ENCODE measurements around the gene GRK6.
A peak's percentile ranks its signal among the peaks of the same experiment; 100 is the strongest.

The GRK6 gene

DNA sequence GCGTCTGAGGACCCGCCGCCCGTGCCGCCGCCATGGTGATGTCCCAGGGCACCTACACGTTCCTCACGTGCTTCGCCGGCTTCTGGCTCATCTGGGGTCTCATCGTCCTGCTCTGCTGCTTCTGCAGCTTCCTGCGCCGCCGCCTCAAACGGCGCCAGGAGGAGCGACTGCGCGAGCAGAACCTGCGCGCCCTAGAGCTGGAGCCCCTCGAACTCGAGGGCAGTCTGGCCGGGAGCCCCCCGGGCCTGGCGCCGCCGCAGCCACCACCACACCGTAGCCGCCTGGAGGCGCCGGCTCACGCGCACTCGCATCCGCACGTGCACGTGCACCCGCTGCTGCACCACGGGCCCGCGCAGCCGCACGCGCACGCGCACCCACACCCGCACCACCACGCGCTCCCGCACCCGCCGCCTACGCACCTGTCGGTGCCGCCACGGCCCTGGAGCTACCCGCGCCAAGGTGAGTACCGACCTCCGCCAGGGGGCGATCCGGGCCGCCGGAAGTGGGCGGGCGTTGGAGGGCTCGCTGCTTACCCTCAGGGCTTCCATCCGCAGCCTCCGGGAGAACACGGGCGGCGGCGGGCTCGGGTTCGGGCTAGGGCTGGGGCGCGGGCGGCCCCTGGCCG, 28.7 kb downstream of the GRK6 start:
- DNase-seq, result peak; percentile 97 to 98

DNA sequence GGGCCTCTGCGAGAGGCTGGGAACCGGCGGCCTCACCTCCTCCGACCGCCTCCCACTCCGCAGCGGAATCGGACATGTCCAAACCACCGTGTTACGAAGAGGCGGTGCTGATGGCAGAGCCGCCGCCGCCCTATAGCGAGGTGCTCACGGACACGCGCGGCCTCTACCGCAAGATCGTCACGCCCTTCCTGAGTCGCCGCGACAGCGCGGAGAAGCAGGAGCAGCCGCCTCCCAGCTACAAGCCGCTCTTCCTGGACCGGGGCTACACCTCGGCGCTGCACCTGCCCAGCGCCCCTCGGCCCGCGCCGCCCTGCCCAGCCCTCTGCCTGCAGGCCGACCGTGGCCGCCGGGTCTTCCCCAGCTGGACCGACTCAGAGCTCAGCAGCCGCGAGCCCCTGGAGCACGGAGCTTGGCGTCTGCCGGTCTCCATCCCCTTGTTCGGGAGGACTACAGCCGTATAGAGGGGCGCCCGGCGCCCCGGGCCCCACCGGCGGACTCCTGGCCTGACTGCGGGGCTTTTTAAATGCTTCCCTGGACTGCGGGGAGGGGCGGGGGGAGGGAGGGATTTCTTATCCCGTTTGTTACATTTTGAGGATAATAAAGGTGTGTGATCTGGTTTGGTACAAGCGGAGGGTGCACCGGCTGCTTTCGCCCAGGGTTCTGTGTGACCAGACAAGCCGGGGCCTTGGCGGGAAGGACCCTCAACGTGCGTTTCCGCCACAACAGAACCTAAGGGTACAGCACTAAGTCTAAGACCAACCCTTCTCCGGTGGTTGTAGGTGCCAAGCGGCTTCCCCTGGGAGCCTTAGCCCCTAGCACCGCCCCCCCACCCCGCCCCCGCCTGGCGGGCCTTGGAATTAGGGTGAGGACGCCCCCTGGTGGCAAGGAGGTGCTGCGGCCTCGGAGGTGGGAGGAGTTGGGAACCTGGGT, 29.4 kb downstream of the GRK6 start:
- peak; percentile 98 to 99 for DNase-seq

DNA sequence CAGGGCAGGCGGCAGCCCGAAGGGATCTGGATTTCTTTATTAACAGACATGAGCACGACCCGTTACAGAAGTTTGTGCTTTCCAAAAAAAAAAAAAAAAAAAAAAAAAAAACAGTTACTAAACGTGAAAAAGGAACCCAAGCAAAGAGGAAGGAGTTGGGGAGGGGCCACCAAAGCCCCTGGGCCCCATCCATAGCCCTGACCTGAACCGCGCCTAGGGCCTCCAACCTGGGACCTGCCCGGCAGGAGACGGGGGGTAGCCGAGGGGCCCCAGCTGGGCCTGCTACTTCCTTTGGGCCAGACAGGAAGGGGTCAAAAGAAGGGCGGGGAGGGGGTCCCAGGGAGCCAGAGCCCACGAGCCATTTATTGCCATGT, 30.1 kb downstream of the GRK6 start:
- DNase-seq, result no peak

DNA sequence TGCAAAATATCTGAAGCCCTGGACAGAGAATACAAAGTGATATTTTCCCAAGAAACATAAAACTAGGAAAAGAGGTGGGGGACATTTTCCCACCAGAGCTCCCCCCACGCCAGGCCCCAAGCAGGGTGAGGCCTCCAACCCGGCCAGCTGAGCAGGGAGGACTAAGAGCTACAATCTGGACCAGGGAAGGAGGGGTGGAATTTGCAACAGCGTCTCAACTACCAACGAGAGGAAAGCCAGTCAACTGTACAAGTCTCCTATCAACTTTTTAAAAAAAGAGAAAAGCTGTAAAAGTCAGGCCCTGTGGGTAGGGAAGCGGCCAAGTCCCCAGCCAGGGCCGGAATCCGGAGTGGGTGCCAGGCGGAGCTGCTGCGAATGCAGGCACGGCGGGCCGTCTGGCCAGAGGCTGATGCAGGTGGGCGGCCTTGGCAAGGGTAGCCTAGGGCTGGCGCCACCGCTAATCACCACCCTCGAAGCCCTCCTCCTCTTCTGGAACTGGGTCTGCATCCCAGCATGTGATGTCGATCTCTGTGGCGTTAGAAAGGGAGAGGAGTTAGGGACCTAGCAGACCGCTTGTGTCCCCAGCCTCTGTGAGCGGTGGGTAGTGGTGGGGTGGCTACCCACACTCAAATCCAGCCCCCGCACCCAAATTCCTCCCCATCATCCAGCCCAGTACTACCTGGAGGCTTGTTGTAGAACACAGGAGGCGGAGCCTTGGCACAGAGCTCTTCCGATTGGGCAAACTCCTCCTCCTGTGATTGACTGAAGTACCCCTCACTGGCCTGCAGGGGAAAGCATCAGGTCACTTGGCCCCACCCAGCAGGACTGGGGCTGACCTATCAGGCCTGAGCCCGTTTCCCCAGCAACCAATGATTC, 30.7 kb downstream of the GRK6 start:
- peak; percentile 75 to 80 for DNase-seq

DNA sequence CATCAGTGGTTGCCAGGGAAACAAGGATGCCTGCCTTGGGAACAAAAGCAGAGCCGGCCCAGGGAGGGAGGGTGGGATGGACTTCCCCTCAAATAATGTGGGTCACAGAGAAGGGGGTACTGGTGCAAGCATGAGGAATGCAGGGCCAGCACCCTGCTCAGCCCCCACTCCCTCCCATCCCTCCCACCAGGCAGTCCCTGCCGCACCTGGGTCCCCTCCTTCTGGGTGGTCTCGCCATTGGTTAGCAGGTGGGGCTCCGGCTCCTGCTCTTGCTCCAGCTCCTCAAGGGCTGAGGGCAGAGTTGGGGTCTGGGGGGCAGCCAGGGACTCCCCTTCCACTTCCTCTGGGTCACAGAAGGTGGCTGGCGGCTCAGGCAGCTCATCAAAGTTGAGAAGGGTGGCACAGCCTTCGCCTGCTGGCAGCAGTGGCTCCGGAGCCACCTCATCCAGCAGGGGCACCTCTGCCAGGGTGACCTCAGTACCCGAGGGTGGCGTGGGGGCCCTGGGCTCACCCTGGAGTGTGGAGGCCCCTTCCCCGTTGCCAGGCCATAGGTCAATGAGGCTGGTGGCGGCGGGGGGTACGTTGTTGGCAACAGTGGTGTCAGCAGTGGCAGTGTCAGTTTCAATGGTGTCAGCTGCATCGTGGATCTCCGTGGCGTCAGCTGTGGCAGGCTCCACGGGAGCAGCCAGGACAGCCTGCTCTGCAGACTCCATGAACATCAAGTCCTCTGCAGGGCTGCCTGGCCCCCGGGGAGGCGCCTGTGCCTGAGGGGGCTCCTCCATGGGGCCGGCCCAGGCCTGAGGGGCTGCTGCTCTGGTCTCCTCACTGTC, 31.6 kb downstream of the GRK6 start:
- DNase-seq, result no peak

DNA sequence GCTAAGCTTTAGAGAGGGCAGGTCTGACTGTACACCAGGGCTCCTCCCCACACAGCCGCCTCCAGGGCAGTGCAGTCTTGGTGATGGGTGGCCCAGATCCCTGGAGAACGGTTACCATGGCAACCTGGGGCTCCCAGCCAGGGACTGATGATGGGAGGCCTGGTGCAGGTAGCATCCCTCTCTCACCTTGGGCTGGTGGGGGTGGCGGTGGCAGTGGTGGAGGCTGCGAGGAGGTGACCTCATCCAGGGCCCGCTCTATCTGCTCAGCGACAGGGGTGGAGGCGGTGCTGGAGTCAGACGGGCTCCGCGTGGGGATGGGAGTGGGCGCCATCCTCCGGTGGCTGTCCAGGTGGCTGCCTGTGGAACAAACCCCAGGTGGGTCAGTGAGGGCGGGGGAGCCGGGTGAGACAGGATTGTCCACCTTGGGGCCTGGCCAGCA, 32.5 kb downstream of the GRK6 start:
- no peak for DNase-seq

DNA sequence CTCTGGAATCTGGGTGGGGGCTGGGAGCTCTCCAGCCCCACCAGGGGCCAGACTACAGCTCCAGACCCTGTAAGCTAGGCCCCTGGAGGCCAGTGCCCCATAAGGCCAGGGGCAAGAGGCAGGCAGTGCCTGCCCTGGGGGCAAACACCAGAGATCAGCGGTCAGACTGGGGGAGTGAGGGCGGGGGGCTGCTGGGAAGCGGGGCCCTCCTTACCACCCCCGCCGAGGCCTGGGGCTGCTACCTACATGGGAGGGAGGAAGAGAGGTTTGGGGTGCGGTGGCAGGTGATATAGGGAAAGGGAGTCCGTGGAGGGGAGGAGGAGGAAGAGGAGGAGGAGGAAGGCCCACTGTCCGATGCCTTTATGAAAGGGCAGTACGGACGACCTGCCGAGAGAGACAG, 32.9 kb downstream of the GRK6 start:
- DNase-seq, result no peak

DNA sequence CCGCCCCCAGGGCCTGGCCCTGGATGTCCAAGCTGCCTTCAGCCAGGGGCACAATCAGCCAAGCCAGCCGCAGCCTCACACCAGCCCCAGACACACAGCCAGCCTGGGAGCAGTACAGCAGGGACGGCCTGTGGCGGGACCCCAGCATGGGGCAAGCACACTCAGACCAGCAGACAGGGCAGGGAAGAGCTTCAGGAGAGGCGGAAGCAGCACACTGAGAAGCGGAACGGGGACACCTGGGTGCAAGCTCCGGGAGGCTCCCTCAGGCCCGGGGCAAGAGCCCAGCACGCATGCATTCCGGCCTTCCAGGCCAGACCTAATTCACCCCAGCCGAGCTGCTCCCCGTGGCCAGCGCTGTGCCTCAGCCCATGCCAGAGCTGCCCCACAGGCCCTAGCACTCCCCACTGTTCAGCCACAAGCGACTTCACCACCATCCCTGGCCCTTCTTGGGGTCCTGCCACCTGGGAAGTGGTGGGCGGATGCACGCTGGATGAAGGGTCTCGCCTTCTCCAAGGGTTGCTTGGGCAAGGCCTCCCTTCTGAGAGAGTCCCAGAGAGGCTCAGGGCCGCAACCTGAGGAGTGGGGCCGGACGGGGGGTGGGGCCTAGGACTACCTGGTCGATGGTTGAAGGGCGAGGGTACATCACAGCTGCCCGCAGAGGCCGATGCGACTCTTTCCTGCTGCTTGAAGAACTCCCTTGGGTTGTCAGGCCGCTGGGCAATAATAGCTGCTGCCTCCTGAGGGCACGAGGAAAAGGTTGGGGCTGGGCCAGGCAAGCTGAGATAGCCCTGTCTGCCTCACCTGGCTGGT, 33.5 kb downstream of the GRK6 start:
- no peak for DNase-seq

DNA sequence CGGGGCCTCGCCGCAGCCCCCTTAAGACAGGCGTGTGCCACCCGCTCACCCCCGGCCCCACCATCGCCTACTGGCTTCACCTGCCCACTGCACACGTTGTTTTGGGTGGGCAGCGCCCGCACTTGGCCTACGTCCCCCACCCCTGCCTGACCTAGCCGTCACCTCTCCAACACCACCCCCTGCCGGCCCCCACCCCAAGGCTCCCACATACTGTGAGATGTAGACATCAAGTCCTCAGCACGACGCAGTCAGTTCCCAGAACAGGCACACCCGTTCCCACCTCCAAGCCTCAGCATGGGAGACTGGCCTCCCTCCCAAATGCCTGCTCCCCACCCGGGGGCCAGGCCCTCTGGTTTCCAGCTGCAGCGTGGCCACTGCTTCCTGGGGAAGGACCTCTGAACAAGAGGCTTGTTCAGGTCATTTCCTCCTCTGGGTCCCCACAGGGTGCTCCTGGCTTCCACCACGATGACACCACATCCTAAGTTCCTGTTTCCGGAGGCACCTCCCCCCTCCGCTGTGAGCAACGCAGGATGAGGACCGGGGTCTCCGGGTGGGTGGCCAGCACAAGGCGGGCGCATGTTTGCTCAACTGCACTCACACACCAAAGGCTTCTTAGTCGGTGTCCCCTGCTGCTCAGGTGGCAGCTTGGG, 35.7 kb downstream of the GRK6 start:
- no peak for DNase-seq

DNA sequence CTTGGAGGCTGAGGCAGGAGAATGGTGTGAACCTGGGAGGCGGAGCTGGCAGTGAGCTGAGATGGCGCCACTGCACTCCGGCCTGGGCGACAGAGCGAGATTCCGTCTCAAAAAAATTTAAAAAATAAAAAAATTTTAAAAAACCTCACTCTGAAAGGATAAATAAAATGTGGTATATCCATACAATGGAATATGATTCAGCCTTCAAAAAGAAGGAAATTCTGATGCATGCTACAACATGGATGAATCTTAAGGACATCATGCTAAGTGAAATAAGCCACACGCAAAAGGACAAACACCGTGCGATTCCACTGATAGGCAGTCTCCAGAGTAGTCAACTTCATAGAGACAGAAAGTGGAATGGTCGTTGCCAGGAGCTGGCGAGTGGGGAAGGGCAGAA, 38.6 kb downstream of the GRK6 start:
- DNase-seq, result no peak

DNA sequence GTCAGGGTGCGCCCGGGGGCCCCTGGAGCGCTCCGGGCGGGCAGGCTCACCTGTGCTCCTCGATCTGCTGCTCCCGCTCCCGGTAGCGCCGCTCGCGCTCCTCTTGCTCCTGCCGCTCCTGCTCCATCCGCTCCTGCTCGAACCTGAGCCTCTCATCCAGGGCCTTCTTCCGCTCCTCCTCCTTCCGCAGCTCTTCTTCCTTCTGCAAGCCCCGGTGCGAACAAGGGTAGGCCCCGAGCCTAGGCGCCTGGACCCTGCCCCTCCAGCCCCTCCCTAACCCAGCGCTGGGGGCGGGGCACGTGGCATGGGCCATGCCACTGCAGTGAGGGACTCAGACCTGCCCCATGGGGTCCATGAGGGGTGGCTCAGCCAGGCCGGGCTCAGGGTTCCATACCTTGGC, 40.4 kb downstream of the GRK6 start:
- DNase-seq, result no peak

DNA sequence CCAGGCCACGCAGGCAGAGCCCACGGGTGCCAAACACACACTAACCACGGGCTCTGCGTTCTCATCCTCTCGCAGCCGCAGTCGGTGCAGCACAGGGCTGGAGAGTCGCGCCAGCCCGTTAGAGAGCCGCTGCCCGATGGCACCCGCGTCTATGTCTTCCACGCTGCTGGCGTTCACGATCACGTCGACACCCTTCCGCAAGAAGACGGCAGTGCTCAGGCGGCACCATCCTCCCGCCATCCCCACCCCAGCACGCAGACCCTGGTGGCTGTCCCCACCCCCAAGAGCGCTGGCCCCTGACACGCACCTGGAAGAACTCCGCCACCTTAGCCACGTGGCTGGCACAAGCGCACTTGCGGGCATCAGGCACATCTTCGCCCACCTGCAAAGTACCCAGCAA, 41.0 kb downstream of the GRK6 start:
- no peak for DNase-seq

DNA sequence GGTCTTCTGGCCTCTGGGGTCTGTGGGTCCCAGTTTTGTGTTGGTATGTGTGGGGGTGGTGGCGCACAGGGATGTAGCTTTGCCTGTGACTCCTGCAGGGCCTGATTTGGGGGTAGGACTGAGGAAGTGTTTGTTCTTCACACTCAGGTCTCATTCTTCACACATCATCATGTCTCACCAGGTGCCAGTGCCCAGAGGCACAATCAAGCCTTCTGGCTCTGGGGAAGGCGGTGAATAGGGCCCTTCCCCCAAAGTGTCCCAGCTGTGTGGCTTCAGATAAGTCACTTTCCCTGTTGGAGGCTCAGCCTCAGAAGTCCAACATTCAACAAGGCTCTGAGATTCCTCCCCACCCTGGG, 41.8 kb downstream of the GRK6 start:
- DNase-seq, result no peak

DNA sequence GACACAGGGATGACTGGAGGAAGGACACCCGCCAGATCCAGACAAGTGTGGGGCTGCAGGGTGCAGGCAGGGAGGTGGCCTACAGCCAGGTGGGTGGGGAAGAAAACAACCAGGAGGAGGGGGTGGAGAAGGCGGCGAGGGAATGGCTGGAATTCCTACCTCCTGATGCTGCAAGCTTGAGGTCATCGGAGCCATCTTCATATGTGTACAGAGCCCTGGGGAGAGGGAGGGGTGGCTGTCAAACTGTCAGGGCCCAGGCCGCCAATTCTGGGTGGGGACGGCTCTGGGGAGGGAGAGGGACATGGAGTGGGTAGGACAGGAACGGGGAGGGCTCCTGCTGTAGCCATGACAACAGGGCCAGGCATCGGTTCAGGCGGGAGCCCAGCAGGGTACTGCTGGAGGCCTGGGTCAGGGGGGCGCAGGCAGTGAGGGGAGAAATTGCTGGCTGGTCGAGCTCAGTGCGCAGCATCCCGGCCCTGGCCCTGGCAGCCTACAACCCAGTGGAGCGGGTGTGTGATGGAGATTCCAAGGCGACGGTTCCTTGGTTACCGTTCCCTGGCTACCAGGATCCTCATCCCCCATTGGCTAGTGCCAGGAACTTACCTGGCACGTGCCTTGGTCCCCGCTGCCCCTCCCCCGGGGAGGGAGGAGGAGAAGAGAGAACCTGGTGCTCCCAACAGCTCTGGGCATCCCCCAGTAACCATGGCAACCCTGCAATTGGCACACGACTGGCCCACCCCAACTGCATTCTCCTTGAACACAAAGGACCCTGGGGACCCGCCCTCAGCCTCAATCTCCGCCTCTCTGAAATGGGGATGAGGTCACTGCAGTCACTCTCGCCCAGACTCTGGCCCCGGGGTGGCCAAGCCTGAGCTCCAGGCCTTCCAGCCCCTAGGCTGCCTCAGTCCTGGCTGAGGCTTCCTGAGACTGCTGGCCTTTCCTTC, 42.5 kb downstream of the GRK6 start:
- no peak for DNase-seq

DNA sequence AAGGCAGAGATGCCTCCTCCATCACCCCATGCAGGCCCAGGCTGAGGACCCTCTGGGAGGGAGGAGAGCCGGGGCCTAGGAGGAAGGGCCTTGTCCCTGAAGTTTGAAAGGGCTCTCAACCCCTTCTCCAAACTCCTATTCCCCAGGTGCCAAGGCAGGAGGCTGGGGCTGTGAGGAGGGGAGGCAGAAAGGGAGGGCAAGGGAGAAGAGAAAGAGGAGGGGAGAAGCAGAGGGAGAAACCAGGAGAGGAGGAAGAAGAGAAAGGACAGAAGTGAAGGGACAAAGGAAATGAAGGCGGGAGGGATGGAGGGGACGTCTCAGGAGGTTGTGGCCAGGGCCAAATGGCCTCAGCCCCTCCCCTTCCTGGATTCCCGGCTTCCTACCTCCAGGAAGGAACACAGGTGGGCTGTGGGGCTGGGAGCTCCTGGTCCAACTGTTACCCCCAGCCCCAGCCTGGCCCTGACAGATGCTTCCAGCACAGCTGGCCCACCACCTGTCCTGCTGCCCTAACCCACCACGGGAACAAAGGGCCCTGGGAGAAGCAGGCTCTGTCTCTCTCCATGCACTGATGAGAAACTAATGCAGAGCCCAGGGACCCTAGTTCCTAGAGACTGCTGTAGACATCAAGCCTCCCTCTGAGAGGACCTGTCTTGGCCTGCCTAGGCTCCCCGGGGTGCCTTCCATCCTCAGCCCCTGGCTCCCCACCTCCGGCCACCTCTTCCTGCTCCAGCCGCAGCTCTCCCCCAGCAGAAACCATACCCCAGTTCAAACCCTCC, 43.5 kb downstream of the GRK6 start:
- DNase-seq, result no peak

DNA sequence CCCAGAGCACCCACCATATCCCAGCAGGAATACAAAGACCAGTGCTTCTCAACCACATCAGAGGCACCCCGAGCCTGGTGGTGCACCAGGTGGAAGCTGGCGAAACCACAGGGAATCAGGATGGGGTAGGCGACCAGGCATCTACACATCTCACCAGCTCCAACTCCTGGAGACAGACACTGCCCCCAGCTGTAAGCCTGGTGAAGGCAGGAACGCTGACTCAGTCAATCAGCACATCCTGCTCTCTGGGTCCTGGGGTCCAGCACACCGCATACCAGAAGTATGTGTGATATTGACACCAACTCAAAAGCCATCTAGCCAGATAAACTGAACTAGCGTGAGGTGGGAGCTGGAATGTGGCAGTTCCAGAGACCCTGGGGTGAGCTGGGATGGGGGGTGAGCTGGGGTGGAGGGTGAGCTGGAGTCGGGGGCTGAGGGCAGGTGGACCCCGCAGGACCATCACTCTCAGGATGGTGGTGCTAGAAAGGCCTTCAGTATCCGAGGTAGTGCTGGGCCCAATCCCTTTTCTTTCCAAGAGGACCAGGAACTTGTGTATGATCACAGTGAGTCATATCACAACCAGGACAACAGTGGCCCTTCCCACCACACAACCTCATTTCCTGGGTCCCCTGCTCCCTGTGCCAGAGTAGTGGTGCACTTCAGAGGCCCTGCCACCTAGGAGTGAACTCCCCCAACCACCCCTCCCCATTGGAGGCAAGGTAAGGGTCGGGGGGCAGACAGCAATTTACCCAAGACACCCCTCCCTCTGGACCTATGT, 44.5 kb downstream of the GRK6 start:
- DNase-seq, result no peak

DNA sequence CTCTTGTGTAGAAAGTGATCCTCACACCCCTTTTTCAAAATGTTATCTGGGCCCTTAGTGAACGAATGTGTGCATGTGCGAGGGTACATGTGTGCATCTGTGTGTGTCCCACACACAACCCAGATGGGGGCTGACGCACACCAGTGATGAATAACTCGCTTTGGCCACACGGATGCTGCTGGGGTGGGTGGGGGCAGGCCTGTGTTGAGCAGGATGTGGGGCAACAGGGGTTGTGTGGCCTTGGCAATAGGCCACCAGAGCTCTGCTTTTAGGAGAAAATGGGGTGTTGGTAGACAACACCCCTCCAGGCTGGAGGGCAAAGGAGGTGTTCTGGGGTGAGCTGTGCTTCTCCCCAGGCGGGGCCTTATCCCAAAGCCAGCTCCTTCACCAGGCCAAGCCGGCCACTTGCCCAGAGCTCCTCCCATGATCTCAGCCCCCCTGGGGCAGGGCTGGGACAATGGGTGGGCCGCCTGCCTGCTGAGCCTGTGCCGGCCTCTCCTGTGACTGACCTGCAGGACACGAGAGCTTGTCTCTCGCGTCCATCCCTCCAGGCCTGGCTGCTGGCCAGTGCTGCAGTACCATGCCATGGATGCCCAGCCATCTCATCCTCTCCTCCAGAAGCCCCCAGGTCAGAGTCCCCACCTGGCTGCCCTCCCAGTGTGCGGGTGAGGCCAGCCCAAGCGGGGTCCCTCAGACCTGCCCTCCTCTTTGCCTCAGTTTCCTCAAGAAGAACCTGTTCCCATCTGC, 45.3 kb downstream of the GRK6 start:
- DNase-seq, result peak in 1 of 2 experiments; percentile 71
